GM12801 (cell line): ENCODE measurements around the gene IL17REL.

Experiments
- CTCF ChIP-seq: IDR thresholded peaks from one replicate; pipeline ENCODE4 v1.5.1; 2011; ENCODE audit warnings: control low read depth; ENCODE audit not compliant: insufficient read length; ENCODE audit errors: extremely low read depth

Gene IL17REL

GRCh38 chr22:49951986-49952896 lies 60.3 kb downstream of the IL17REL start:
- TF ChIP-seq CTCF, result no peak

GRCh38 chr22:49951678-49951985 lies 60.9 kb downstream of the IL17REL start:
- TF ChIP-seq CTCF, result no peak

- no peak for TF ChIP-seq CTCF
Observed at GRCh38 chr22:49951000-49951677, 61.4 kb downstream of the IL17REL start.

GRCh38 chr22:49950396-49950994 lies 62.1 kb downstream of the IL17REL start:
- TF ChIP-seq CTCF, result no peak

GRCh38 chr22:49949914-49950292 lies 62.7 kb downstream of the IL17REL start:
- no peak for TF ChIP-seq CTCF

- TF ChIP-seq CTCF, result no peak
Observed at GRCh38 chr22:49948958-49949913, 63.3 kb downstream of the IL17REL start.
